Hematopoietic multipotent progenitor cell treated with erythropoietin and hydrocortisone succinate and interleukin-3 and kit ligand, for 17 days (in vitro differentiated cells): Measurements from ENCODE around the gene FAM177B.
A peak's percentile ranks its signal among the peaks of the same experiment; 100 is the strongest.

ENCODE experiments used
- DNase-seq: peaks from one replicate; pipeline ENCODE4 v3.0.0-alpha.2; 2015; ENCODE audit warnings: low spot score

FAM177B gene

DNA sequence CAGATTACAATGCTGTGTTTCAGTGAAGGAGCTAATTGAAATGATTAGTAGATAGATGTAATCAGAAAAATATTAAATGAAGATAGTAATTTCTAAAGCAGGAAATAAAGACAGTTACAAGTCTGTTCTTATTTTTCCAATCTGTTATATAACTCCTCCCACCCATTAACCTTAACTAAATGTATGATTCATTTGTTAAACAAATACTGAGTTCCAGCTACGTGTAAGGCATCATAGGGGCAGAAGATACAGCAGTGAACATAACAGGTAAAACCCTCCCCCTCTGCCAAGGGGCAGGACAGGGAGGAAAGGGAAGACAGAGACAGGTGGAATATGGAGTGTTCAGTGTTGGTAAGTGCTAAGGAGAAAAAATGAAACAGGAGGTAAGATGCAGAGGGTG lies at the start of gene FAM177B:
TSS of gene FAM177B (plus strand) at position 231 of the 400 bp plus-strand sequence. CDS start 9,344 bp downstream, outside the sequence.
- DNase-seq, result no peak

DNA sequence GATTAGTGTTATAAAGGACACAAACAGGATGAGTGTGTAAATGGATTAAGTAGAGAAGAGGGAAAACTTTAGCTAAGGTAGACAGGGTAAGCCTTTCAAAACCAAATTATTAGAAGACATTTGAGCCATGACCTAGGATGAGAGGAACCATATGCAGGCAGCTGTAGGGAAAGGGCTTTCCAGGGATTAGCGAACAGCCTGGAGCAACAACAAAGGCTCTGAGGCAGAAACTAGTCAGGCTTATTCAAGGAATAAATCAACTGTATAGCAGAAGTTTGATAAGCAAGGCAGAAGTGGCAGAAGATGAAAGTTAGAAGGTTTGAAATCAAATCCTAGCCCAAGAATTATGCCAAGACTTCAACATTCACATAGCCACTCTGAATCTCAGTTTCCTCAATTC lies 46.0 kb upstream of the FAM177B start:
- DNase-seq, result no peak

DNA sequence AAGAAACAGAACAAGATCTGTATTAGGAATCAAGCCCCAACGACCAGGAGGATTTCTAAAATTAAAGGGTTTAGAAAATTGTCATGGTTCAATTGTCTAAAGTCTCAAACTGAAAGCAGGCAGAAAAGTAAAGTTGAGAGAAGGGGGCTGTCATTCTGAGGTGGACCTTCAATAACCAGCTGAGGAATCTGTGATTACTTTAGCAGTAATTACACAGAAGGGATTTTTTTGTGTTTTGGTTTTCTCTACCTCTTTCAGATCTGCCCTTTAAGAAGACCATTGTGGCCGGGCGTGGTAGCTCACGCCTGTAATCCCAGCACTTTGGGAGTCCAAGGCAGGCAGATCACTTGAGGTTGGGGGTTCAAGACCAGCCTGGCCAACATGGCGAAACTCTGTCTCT lies 42.1 kb upstream of the FAM177B start:
- DNase-seq, result no peak

DNA sequence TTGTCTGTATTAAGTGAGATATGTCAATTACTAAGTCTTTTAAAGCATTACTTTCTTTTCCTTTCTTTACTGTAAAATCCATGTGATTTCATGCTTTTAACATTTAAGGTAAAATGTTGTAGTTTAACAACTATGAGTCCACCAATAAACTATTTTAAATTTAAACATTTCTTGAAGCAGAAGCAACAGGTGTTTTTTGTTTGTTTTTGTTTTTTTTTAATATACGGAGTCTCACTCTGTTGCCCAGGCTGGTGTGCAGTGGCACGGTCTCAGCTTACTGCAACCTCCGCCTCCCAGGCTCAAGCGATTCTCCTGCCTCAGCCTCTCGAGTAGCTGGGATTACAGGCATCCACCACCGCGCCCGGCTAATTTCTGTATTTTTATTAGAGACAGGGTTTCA lies 40.3 kb upstream of the FAM177B start:
- no peak for DNase-seq

DNA sequence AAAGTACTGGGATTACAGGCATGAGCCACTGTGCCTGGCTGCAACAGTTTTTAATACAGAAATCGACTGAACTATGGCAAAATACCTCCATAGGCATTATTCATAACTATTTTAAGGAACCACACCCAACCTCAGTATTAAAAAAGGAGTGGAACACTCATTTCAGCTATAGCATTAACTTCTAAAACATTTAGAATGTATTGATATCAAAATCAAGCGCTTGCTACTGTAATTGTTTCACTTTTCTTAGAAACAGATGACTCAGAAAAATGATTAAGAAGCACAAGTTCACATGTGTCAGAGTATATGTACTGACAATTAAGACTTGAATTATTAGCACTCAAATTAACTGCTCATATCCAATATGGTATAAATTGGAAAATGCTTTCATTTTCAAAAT lies 39.8 kb upstream of the FAM177B start:
- DNase-seq, result no peak

DNA sequence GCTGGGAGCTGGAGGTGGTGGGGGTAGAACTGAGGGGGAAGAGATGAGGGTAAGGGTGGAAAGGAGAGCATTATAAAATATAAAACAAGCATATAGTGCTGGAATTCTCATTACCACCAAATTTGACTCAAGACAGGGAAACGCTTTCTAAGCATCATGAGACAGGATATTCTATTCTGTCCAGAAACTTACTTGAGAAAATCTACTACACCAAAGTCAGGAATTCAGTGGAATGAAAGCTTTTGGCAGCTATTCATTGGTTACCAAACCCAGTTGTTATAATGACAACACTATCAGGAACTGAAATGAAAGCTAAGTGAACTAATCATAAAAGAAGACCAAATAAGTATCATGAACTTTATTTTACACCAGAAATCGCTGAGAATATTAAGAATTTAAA lies 39.2 kb upstream of the FAM177B start:
- no peak for DNase-seq

DNA sequence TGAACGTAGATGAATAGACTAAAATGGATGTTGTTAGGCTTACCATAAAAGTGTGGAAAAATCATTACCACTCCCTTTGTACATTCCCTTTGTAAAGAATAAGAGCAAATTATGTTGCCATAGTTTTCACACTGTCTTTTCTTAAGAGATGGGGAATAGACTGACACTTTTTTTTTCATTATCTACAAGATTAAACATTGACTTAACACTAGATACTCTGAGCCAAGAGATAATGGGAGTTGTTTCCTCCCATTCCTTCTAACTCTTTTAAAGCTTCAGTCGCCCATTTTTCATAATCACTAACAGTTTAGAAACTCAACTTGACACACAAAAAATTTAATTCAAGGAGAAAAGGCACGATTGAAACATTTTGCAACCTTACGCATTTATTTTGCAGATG lies 34.8 kb upstream of the FAM177B start:
- no peak for DNase-seq

DNA sequence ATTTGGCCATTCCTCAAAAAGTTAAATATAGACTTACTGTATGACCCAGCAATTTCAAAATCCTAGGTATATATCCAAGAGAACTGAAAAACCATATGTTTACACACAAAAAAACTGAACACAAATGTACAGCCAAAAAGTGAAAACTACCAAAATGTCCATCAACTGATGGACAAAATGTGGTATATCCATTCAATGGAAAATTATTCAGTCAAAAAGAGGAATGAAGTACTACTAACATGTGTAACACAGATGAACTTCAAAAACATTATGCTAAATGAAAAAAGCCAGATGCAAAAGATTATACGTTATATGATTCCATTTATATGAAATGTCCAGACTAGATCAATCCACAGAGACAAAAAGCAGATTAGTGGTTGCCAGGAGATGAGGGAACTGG lies 32.7 kb upstream of the FAM177B start:
- no peak for DNase-seq

DNA sequence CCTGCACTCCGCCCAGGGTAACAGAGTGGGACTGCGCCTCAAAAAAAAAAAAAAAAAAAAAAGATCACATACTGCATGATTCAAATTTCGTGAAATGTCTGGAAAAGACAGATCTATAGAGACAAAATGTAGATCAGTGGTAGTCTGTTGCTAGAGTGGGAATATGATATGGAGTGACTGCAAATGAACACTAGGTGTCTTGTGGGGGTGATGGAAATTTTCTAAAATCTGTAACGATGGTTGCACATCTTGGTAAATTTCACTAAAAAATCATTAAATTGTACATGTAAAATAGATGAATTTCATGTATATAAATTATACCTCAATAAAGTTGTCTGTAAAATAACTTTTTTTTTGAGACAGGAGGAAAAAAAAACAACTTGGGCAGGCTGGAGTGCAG lies 30.2 kb upstream of the FAM177B start:
- no peak for DNase-seq

DNA sequence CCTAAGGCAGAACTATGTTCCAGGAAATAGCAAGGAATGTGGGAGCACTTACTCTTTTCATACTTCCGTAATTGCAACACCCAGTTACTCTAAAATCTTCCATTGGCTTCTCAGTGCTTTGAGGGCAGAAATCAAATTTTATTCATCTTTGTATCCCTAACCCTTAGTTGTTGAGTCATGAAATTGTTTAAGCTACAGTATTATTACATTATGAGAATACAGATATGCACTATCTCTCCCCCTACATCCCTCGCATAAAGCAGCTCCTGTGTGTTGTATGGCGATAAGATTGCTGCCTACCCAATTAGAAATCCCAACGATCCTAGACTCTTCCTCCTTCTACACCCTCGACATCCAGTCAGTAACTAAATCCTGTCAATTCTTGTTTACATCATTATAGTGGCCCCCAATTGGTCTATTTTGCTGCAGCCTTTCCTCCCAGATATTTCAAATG lies 27.3 kb upstream of the FAM177B start:
- peak; percentile 25 for DNase-seq

DNA sequence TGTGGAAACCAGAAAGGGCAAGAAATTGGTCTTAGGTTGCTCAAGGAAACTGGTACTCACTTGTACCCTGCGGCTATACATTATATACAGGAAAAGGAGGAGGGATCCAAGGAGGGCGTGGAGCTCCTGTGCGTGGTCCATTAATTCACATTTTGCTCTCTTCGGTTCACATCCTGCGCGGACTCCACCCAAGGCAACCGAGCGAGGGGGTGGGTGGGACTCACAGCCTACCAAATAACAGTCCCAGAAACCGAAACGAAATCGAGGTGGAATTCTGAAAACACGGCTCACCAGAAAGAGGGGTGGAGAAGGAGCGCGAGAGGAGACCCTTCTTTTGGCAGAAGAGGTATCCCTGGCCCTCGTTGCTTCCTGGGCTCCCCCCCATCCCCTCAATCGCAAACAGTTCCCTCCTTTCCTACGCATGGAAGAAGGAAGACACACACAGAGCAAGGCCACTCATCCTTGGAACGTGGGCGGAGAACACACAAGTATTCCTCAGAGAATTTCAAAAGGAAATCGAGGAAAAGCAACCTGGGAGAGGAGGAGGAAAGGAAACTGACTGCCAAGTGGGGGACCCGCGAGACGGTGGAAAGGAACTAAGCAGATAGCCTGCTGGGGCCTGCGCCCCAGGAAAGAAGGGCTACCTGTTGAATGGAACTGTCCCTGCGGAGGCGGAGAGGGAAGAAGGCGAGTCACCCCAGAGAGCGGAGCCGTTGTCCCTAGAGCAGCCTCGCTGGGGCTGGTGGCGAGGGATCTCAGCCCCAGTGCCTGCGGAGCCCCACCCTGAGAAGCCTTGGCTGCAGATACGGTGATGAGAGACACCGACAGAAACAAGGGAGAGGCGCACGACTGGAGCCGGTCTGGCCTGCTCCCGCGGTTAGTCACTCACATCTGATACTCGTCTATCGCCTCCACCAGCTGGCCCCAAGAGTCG lies 25.4 kb upstream of the FAM177B start:
- peak; percentile 87 for DNase-seq

DNA sequence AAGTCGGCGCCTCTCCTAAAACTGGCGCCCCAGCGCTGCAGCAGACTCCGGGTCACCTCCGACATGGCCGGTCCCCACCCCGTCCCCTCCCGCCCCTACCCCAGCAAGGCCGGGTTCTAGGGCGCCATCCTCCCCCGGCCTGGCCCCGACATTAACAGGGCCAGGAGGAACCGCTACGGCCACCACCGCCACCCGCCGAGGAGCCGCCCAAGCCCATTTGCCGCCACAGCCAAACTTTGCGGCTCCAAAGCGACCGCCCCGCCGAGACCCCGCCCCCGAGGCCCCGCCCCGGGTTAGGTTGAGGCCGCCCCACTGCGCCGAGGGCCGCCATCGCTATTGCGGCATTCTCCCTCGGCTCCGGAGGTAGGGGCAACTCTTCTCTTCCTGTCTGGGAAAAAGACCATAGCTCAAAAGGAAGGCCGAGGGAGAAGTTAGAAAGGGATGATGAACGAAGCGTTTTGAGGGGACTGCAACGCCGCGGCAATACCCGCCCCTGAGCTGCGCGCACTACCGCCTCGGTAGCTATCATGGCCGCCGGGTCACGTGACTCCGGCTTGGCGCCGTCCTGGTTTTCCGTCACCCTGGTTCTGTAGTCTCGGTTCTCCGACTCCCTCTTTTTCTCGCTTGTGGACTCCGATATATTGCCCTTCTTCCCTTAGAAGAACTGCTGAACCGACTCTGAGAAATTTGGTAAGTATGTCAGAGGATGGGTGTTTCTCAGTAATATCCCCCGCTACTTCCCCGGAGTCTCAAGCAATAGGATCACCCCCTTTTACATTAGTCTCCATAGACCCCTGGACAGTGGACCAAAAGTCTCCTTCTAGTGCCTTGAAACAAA lies 24.5 kb upstream of the FAM177B start, which contains the start of the genes AIDA and BROX:
TSS of gene AIDA (minus strand) at position 239 of the 838 bp plus-strand sequence. CDS start at position 65, 174 bp downstream.
TSS of gene BROX (plus strand) at position 312 of the 838 bp plus-strand sequence. CDS start 3,136 bp downstream, outside the sequence.
- peak; percentile 94 for DNase-seq

DNA sequence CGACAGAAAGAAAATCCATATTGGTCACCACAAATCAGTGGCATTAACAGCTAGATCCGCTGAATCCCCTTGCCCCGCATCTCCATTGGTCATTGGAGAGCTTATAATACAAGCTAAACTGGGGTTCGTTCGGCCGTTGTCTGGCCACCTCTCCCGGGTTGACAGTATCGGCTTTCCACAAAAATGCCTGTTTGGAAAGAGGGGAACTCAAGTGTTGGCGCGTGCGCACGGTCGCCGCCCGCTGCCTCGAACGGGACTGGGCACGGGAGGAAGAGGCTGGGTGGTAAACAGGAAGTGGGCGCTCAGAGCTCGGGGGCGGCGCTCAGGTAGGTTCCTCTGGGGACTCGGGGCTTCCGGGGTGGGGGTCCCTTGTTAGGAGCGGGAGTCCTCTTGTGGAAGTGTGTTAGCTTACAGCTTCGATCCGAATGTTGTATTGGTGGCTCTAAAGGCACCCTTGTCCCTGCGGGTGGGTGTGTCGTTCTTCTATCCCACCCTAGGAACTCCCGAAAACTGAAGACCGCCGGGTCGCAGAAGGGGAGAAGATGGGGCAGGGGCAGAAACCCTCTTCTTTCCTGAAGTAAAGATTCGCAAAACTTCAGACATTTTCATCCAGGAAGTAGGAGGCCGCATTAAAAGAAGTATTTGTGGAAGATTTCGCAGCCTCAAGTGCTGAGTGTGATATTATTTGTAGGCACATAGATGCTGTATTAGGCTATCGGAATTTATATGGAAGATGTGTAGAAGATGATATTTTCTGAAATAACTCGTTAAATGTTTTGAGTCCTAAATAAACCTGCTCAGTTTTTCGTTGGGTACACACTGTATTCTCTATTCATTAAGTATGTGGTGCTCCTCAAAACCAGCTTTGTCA lies 23.7 kb upstream of the FAM177B start:
- DNase-seq, result peak; percentile 96

DNA sequence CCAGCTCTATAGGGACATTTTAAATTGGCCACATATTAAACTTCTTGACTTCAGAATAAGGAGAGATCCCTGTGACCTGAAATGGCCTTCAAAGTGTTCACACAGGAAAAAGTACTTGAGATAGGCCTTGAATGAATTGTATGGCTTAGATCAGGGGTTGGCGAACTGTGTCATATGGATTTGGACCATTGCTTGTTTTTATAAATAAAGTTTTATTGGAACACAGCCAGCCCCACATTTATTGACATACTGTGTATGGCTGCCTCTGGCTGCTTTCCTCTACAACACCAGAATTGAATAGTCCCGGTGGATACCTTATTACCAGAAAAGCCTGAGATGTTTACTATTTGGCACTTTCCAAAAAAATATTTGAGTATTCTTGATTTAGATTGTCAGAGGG lies 20.6 kb upstream of the FAM177B start:
- DNase-seq, result no peak

DNA sequence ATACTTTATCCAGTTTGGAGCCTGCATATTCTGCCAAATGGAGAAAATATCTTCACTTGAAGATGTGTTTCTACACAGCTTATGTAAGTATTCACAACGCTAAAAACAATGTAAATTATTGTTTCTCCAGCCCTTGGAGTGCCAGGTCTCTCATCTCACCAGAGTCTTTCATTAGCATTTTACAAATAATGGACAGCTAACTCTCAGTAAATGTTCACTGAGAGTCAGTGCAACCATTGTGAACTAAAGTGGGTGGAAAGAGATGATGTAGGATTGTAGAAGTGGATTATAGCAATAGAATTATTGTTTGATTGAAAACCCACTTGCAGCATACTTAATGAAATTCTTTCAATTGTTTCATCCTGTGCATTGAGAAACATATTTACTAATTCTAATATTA lies 8.3 kb upstream of the FAM177B start:
- DNase-seq, result no peak

DNA sequence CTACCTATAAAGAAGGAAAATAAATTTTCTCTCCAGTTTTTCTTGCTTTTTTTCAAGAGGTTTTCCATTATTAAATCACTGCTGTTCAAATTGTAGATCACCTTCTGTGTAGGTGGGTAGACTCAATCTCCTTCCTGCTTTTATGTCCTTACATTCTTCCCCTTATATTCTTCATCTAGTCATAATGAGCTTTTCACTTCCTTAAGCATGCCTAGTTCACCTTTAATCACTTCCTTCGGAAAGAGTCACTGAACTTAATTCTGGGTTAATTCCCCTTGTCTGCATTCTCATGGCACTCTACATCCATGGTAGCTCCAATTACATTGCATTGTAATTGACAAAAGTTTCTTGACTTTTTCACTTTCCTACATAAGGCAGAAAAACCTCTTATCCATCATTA lies 6.1 kb upstream of the FAM177B start:
- no peak for DNase-seq

DNA sequence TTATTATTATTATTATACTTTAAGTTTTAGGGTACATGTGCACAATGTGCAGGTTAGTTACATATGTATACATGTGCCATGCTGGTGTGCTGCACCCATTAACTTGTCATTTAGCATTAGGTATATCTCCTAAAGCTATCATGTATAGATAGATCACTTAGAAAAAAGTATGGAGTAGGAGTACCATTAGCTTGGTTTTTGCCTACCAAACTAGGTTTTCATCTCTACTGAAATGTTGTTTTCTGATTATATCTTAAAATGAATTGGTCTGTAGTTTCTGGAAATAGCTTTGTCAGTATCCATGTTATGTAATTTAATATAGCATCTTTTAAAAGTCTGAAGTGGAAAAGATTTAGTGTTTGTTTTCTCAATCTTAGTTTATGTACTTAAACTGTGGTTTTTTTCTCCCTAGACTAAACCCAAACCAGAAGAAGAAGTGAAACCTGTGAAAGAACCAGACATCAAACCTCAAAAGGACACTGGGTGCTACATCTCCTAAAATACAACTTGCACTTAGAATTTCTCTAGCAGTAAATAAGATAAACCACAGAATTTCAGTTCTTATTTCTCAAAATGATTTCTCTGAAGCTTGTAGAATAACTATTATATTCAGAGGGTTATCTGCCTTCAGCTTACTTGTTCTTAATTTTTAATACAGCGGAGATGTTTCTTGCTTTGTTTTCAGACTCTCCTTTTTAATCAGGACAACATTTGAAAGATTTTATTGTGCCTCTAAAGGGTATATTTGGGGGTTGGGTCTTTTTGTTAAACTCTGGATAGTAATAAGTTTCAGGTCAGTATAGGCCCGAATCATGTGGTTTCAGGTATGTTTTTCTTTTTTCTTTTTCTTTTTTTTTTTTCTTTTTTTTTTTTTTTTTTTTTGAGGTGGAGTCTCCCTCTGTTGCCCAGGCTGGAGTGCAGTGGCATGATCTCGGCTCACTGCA lies 4.5 kb upstream of the FAM177B start:
- DNase-seq, result no peak

DNA sequence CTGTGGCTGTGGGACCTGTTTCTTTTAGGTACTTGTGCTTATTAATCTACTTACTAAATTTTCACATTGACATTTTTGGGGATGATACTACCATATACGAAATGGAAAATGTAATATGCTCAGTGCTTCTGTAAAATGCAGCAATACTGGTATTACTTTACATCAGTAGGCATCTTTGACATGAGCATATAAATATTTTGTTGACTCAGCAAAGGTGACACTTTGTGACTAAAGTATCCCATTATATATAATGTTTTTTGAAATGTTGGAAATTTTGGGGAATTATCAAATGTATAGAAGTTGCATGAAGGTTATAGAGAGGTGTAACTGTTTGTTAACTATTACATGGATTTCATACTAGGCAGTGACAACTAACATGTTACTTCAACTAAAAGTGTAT lies 2.3 kb upstream of the FAM177B start:
- DNase-seq, result no peak

DNA sequence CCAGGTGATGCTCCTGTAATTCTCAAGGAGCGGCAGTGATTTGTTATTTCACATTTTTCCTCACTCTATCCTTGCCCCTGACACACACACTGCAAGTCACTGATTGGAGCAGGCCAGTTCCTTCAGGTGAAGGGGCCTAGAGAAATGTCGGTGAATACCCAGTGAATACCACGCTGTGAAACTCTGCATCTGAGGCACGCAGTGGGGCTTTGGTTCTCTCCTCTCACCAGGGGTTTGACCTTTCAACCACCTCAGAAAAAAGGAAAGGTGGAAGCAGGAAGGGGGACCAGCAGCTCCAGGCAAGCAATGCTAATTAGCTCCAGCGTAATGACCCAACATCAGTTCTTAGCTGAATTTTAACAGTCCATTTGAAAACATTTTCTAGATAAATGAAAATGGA lies 532 bp upstream of the FAM177B start:
- DNase-seq, result no peak

DNA sequence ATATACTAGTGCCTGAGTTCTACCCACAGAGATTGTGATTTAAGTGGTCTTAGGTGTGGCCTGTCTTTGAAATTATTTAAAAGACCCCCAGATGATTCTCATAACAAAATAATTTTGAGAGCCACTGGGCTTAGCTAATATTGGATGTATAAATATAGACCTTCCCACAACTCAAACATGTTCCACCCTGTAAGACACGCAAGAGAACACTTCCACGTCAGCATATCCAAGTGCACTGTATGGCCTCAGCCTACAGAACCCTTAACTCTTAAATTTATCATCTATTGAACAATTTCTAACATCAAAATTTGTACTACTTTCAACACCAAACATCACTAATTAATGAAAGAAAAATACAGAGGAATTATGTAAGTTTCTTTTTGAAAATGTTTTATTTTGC lies 2.5 kb downstream of the FAM177B start:
- DNase-seq, result no peak

DNA sequence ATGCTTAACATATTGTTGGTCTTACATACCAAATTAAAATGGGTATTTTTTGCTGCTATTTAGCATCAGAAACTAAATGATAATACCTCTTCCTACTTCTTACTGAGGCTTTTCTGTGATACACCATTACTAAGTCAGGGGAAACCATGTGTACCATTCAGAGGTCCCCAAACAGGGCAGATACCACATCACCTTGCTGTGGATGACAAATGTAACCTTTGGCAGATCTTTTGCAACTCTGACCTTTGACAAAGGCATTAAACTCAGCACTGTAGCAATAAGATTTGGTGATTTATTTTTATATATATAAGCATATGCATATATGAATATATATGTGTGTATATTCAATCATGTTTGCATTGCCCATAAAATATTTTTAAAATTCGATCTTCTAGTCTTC lies 2.9 kb downstream of the FAM177B start:
- DNase-seq, result no peak
